ENCODE results near the gene KCNRG.

KCNRG gene

GRCh38 chr13:50015258-50015657 is at the start of gene KCNRG:
Gene KCNRG, plus strand, starts transcription at chr13:50015444. Its CDS starts 50 bp downstream, at chr13:50015494.
- DNase-seq (ENCODE audit: low read depth) = no peak
- TF ChIP-seq CTCF (IDR thresholded peaks at IDR 0.05; ENCODE audit: low read depth, low read length, missing control alignments) = no peak
- H3K4me3 ChIP-seq (ENCODE audit: low read depth, low read length) = no peak within 1 kb of the TSS

GRCh38 chr13:49967456-49967855 is 47.8 kb upstream of the KCNRG start:
- DNase-seq (ENCODE audit: low read depth) = no peak
- no peak for TF ChIP-seq CTCF (IDR thresholded peaks at IDR 0.05; ENCODE audit: low read depth, low read length, missing control alignments)
- no peak overlapping the region for H3K4me3 ChIP-seq (ENCODE audit: low read depth, low read length)

GRCh38 chr13:49972709-49973108 is 42.5 kb upstream of the KCNRG start:
- no peak overlapping the region for H3K4me3 ChIP-seq (ENCODE audit: low read depth, low read length)
- TF ChIP-seq CTCF (IDR thresholded peaks at IDR 0.05; ENCODE audit: low read depth, low read length, missing control alignments) = no peak
- DNase-seq (ENCODE audit: low read depth) = no peak

GRCh38 chr13:49975826-49976225 is 39.4 kb upstream of the KCNRG start:
- DNase-seq (ENCODE audit: low read depth) = no peak

GRCh38 chr13:49976314-49977258 is 38.7 kb upstream of the KCNRG start:
- peak; percentile 93 for TF ChIP-seq CTCF (IDR thresholded peaks at IDR 0.05; ENCODE audit: low read depth, low read length, missing control alignments)
- H3K4me3 ChIP-seq (ENCODE audit: low read depth, low read length) = no peak overlapping the region
- no peak for DNase-seq (ENCODE audit: low read depth)

More at GRCh38 chr13:49975826-49976225, 39.4 kb upstream of the KCNRG start:
- H3K4me3 ChIP-seq (ENCODE audit: low read depth, low read length) = no peak overlapping the region
- TF ChIP-seq CTCF (IDR thresholded peaks at IDR 0.05; ENCODE audit: low read depth, low read length, missing control alignments) = no peak

- H3K4me3 ChIP-seq (ENCODE audit: low read depth, low read length) = no peak overlapping the region
- no peak for TF ChIP-seq CTCF (IDR thresholded peaks at IDR 0.05; ENCODE audit: low read depth, low read length, missing control alignments)
- no peak for DNase-seq (ENCODE audit: low read depth)
Observed at GRCh38 chr13:49977992-49978391, 37.3 kb upstream of the KCNRG start.
